Fibroblast of skin of back (primary cell): ENCODE results near the gene GRIA2.

Experiments used
- DNase-seq: peaks from one replicate; pipeline ENCODE4 v3.0.0-alpha.2; 2013

The GRIA2 gene

GRCh38 chr4:157265281-157265680, 44.8 kb downstream of the GRIA2 start:
- no peak for DNase-seq

- DNase-seq, result no peak
These were observed 49.6 kb downstream of the GRIA2 start for GRCh38 chr4:157270108-157270507.

GRCh38 chr4:157270552-157270951, 50.0 kb downstream of the GRIA2 start:
- no peak for DNase-seq

GRCh38 chr4:157271166-157271869, 50.8 kb downstream of the GRIA2 start:
- no peak for DNase-seq

- no peak for DNase-seq
These were observed 60.1 kb downstream of the GRIA2 start for GRCh38 chr4:157280673-157281072.

- no peak for DNase-seq
These were observed 61.5 kb downstream of the GRIA2 start for GRCh38 chr4:157282019-157282418.

- DNase-seq, result no peak
These were observed 66.9 kb downstream of the GRIA2 start for GRCh38 chr4:157287445-157287844.

GRCh38 chr4:157290622-157291021, 70.1 kb downstream of the GRIA2 start:
- DNase-seq, result no peak

GRCh38 chr4:157291071-157291470, 70.5 kb downstream of the GRIA2 start:
- DNase-seq, result peak; percentile 6

- DNase-seq, result no peak
These were observed 73.1 kb downstream of the GRIA2 start for GRCh38 chr4:157293673-157294072.

- DNase-seq, result no peak
These were observed 74.0 kb downstream of the GRIA2 start for GRCh38 chr4:157294575-157294974.

GRCh38 chr4:157300701-157301100, 80.2 kb downstream of the GRIA2 start:
- DNase-seq, result no peak

GRCh38 chr4:157303471-157303960, 83.0 kb downstream of the GRIA2 start:
- no peak for DNase-seq

GRCh38 chr4:157304769-157305168, 84.2 kb downstream of the GRIA2 start:
- no peak for DNase-seq

GRCh38 chr4:157312702-157313101, 92.2 kb downstream of the GRIA2 start:
- no peak for DNase-seq

GRCh38 chr4:157314906-157315305, 94.4 kb downstream of the GRIA2 start:
- no peak for DNase-seq

GRCh38 chr4:157315968-157316367, 95.4 kb downstream of the GRIA2 start:
- no peak for DNase-seq

- no peak for DNase-seq
These were observed 99.6 kb downstream of the GRIA2 start for GRCh38 chr4:157320092-157320491.

GRCh38 chr4:157327666-157328065, 107.1 kb downstream of the GRIA2 start:
- no peak for DNase-seq

- no peak for DNase-seq
These were observed 137.4 kb downstream of the GRIA2 start for GRCh38 chr4:157357887-157358286.

- DNase-seq, result no peak
These were observed 137.9 kb downstream of the GRIA2 start for GRCh38 chr4:157358439-157358838.

- no peak for DNase-seq
These were observed 138.3 kb downstream of the GRIA2 start for GRCh38 chr4:157358851-157359250.

- DNase-seq, result no peak
These were observed 142.8 kb downstream of the GRIA2 start for GRCh38 chr4:157363360-157363759.

- no peak for DNase-seq
These were observed 151.6 kb downstream of the GRIA2 start for GRCh38 chr4:157372154-157372553.

GRCh38 chr4:157372567-157372966, 152.0 kb downstream of the GRIA2 start:
- no peak for DNase-seq
